LNCaP clone FGC (cell line): ENCODE data around the gene CUBN.

Source experiments
- DNase-seq: peaks from one replicate; pipeline ENCODE4 v3.0.0-alpha.2; 2011; ENCODE audit warnings: low read depth
- H3K4me3 ChIP-seq: 2 replicates; pipeline ENCODE4 v1.5.1; 2011; ENCODE audit warnings: mild to moderate bottlenecking, low read depth, low read length, control low read depth
- CTCF ChIP-seq: IDR thresholded peaks from 2 replicates; pipeline ENCODE4 v1.5.1; 2012; ENCODE audit warnings: mild to moderate bottlenecking; ENCODE audit not compliant: control insufficient read depth, insufficient read depth; ENCODE audit errors: extremely low read depth

CUBN gene

GRCh38 chr10:16967866-16968415 lies 161.7 kb downstream of the CUBN start:
- DNase-seq = no peak
- no peak for TF ChIP-seq CTCF
- H3K4me3 ChIP-seq = no peak overlapping the region

- DNase-seq = no peak
- H3K4me3 ChIP-seq = no peak overlapping the region
- no peak for TF ChIP-seq CTCF
These were observed 162.4 kb downstream of the CUBN start for GRCh38 chr10:16966991-16967865.

GRCh38 chr10:16965740-16966447 lies 163.7 kb downstream of the CUBN start:
- H3K4me3 ChIP-seq = no peak overlapping the region
- no peak for TF ChIP-seq CTCF
- DNase-seq = no peak

GRCh38 chr10:16965344-16965616 lies 164.3 kb downstream of the CUBN start:
- no peak overlapping the region for H3K4me3 ChIP-seq
- TF ChIP-seq CTCF = no peak
- DNase-seq = no peak

- DNase-seq = no peak
- H3K4me3 ChIP-seq = no peak overlapping the region
- TF ChIP-seq CTCF = no peak
These were observed 164.9 kb downstream of the CUBN start for GRCh38 chr10:16964576-16965343.

- no peak overlapping the region for H3K4me3 ChIP-seq
- no peak for TF ChIP-seq CTCF
These were observed 169.1 kb downstream of the CUBN start for GRCh38 chr10:16960551-16960950.

More at GRCh38 chr10:16960551-16960950, 169.1 kb downstream of the CUBN start:
- DNase-seq = no peak
